Common myeloid progenitor, CD34-positive (primary cell): Measurements from ENCODE around the gene DGKB.

Source experiments
- CTCF ChIA-PET: fragments of 350-600 bp; sonication (Branson Sonifier 250); formaldehyde crosslinking; loops from one replicate; lab custom pipeline; 2021; ENCODE audit warnings: antibody characterized with exemption; lab: Charles Lee
- POLR2A ChIA-PET: fragments of 350-600 bp; sonication (Branson Sonifier 250); formaldehyde crosslinking; loops from one replicate; lab custom pipeline; 2021; ENCODE audit warnings: antibody characterized with exemption; lab: Charles Lee
- DNase-seq, 3 donors: peaks; one replicate each; pipeline versions ENCODE4 v3.0.0 to v3.0.0-alpha.2; 2013
- H3K27ac ChIP-seq, 2 experiments: 1 replicate in 1 of 2; 2 replicates in 1 of 2; pipeline ENCODE4 v1.7.0; 2013; ENCODE audit warnings: inconsistent platforms in 2 of 2, low read length in 2 of 2, mild to moderate bottlenecking in 2 of 2, low read depth in 1 of 2, moderate library complexity in 1 of 2; ENCODE audit not compliant: severe bottlenecking in 2 of 2, insufficient read depth in 1 of 2, poor library complexity in 1 of 2
- H3K27me3 ChIP-seq, 5 experiments: replicated peaks in 2 of 5; 1 replicate in 3 of 5; 2 replicates in 2 of 5; pipeline versions ENCODE4 v1.6.1 to v1.7.0; 2013; ENCODE audit warnings: low read length in 4 of 5, mild to moderate bottlenecking in 2 of 5, moderate library complexity in 2 of 5, inconsistent platforms in 1 of 5; ENCODE audit not compliant: insufficient read depth in 5 of 5, control insufficient read depth in 4 of 5
- H3K36me3 ChIP-seq, 4 experiments: 1 replicate in 2 of 4; 2 replicates in 2 of 4; pipeline versions ENCODE4 v1.6.1 to v1.7.0; 2013; ENCODE audit warnings: low read length in 3 of 4, control low read depth in 1 of 4, mild to moderate bottlenecking in 1 of 4; ENCODE audit not compliant: control insufficient read depth in 4 of 4, insufficient read depth in 4 of 4
- H3K4me1 ChIP-seq, 4 experiments: 1 replicate in 3 of 4; 2 replicates in 1 of 4; pipeline versions ENCODE4 v1.6.1 to v1.7.1; 2013; ENCODE audit warnings: low read length in 3 of 4, mild to moderate bottlenecking in 3 of 4, control low read depth in 1 of 4, inconsistent platforms in 1 of 4, moderate library complexity in 1 of 4; ENCODE audit not compliant: control insufficient read depth in 4 of 4, insufficient read depth in 4 of 4; ENCODE audit errors: control extremely low read depth in 1 of 4
- H3K4me3 ChIP-seq, 7 experiments: 1 replicate in 4 of 7; 2 replicates in 3 of 7; pipeline versions ENCODE4 v1.5.1 to v1.7.0; 2013; ENCODE audit warnings: mild to moderate bottlenecking in 7 of 7, low read length in 6 of 7, moderate library complexity in 6 of 7, inconsistent platforms in 2 of 7, low read depth in 2 of 7, control low read depth in 1 of 7; ENCODE audit not compliant: insufficient read depth in 4 of 7, control insufficient read depth in 1 of 7; ENCODE audit errors: extremely low read depth in 1 of 7
- H3K9me3 ChIP-seq, 5 experiments: 1 replicate in 4 of 5; 2 replicates in 1 of 5; pipeline versions ENCODE4 v1.6.1 to v1.7.1; 2013; ENCODE audit warnings: low read length in 4 of 5, mild to moderate bottlenecking in 2 of 5, inconsistent platforms in 1 of 5, low read depth in 1 of 5, moderate library complexity in 1 of 5; ENCODE audit not compliant: control insufficient read depth in 4 of 5, insufficient read depth in 2 of 5; ENCODE audit errors: control extremely low read depth in 1 of 5
- WGBS: methylation state at CpG from one replicate; pipeline ENCODE4 v1.1.5; 2013; ENCODE audit not compliant: insufficient coverage; 5-methylcytosine and 5-hydroxymethylcytosine counted together

DGKB gene

GRCh38 chr7:14258441-14258840 is 644.1 kb downstream of the DGKB start:
- WGBS, result 100% methylated on average over 1 of the region's 2 CpGs
- Histone ChIP-seq H3K27me3 (no peaks in the 10 kb centered on the region), H3K4me1 (no peaks in the 10 kb centered on the region), H3K36me3 (no peaks in the 10 kb centered on the region), H3K4me3 (no peak overlapping the region), H3K27ac (no peak overlapping the region), H3K9me3 (no peaks in the 10 kb centered on the region)
- CTCF ChIA-PET, result no interaction called here
- no peak for DNase-seq
- POLR2A ChIA-PET, result no interaction called here

GRCh38 chr7:14252458-14252857 is 650.1 kb downstream of the DGKB start:
- CTCF ChIA-PET, result no interaction called here
- no peaks in the 10 kb centered on the region for H3K9me3 ChIP-seq
- H3K36me3 ChIP-seq, result no peaks in the 10 kb centered on the region
- no peak overlapping the region for H3K27ac ChIP-seq
- H3K4me1 ChIP-seq, result no peaks in the 10 kb centered on the region
- POLR2A ChIA-PET, result no interaction called here
- WGBS, result 90% methylated on average over 1 of the region's 3 CpGs
- no peak for DNase-seq
- H3K4me3 ChIP-seq, result no peak overlapping the region
- no peaks in the 10 kb centered on the region for H3K27me3 ChIP-seq

DNA sequence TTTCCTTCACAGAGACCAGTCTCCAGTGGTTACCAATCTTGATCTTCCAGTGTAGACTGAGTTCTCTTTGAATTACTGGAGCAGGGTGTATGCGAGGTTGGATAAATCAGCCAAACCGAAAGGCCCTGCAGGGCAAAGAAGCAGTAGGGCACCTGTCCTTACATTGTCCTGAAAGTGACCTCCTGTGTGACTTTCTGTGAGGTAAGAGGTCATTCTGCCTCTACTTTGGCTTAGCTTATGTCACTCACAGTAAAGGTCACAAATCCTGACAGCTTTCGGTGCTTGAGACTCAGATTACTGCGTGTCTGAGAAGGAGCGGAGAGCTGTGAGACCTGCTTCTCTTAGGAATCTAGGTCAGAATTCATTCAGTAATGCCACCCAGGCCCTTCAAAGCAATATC is 660.4 kb downstream of the DGKB start:
- H3K27ac ChIP-seq, result no peak overlapping the region
- ChIA-PET POLR2A (no interaction called here), CTCF (no interaction called here)
- no peaks in the 10 kb centered on the region for H3K9me3 ChIP-seq
- H3K4me3 ChIP-seq, result no peak overlapping the region
- no peaks in the 10 kb centered on the region for H3K4me1 ChIP-seq
- WGBS, result 95% methylated on average over 5 of the region's 5 CpGs
- H3K27me3 ChIP-seq, result no peaks in the 10 kb centered on the region
- DNase-seq, result no peak
- H3K36me3 ChIP-seq, result no peaks in the 10 kb centered on the region

DNA sequence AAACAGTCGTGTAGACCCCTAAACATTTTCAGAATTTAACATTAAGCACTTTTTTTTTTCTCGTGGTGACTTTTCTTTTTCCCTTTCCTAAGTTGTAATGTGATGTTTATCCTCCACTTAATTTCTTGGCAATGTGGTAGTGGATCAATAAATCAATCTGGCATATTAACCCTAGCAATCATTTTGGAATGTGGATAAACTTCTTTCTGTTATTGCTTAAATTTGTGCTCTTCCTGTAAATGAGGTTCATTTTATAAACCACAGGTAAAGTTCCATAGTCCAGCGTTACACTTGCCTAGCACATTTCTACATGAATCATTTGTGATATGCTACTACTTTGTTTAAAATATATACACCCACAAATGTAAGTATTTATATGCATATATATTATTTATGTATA is 665.7 kb downstream of the DGKB start:
- CTCF ChIA-PET, result no interaction called here

GRCh38 chr7:14235056-14235455 is 667.5 kb downstream of the DGKB start:
- ChIA-PET POLR2A (no interaction called here), CTCF (no interaction called here)
- no peaks in the 10 kb centered on the region for H3K9me3 ChIP-seq
- no peak overlapping the region for H3K27ac ChIP-seq
- WGBS, result 100% methylated on average over 1 of the region's 2 CpGs
- H3K36me3 ChIP-seq, result no peaks in the 10 kb centered on the region
- no peak overlapping the region for H3K4me3 ChIP-seq
- no peak for DNase-seq
- H3K4me1 ChIP-seq, result no peaks in the 10 kb centered on the region
- H3K27me3 ChIP-seq, result no peaks in the 10 kb centered on the region

More for the DNA sequence above, 665.7 kb downstream of the DGKB start:
- Histone ChIP-seq H3K4me3 (no peak overlapping the region), H3K27ac (no peak overlapping the region), H3K4me1 (no peaks in the 10 kb centered on the region), H3K9me3 (no peaks in the 10 kb centered on the region), H3K27me3 (no peaks in the 10 kb centered on the region), H3K36me3 (no peaks in the 10 kb centered on the region)
- no peak for DNase-seq
- WGBS, result no CpG with 5 or more reads among the region's 3 CpGs
- POLR2A ChIA-PET, result no interaction called here

GRCh38 chr7:14233868-14234369 is 668.6 kb downstream of the DGKB start:
- no CpG with 5 or more reads among the region's 4 CpGs for WGBS
- H3K27me3 ChIP-seq, result no peaks in the 10 kb centered on the region
- ChIA-PET POLR2A (no interaction called here), CTCF (no interaction called here)
- H3K9me3 ChIP-seq, result no peaks in the 10 kb centered on the region
- no peaks in the 10 kb centered on the region for H3K36me3 ChIP-seq
- no peak for DNase-seq
- no peak overlapping the region for H3K27ac ChIP-seq
- H3K4me1 ChIP-seq, result no peaks in the 10 kb centered on the region
- H3K4me3 ChIP-seq, result no peak overlapping the region

- no peak overlapping the region for H3K4me3 ChIP-seq
- no peaks in the 10 kb centered on the region for H3K27me3 ChIP-seq
- H3K9me3 ChIP-seq, result no peaks in the 10 kb centered on the region
- ChIA-PET CTCF (no interaction called here), POLR2A (no interaction called here)
- WGBS, result no CpG with 5 or more reads among the region's 7 CpGs
- no peaks in the 10 kb centered on the region for H3K36me3 ChIP-seq
- H3K4me1 ChIP-seq, result no peaks in the 10 kb centered on the region
- no peak for DNase-seq
- no peak overlapping the region for H3K27ac ChIP-seq
Observed at GRCh38 chr7:14233076-14233867, 669.3 kb downstream of the DGKB start.
